IPS-20b (cell line): ENCODE data around the gene IFNA13.

Experiments
- H3K27ac ChIP-seq: one replicate; pipeline ENCODE4 v1.5.1; 2013; ENCODE audit warnings: low read length
- H3K27me3 ChIP-seq: 2 replicates; pipeline ENCODE4 v1.6.1; 2013; ENCODE audit warnings: mild to moderate bottlenecking, low read length, inconsistent platforms; ENCODE audit not compliant: insufficient read depth
- H3K36me3 ChIP-seq: 2 replicates; pipeline ENCODE4 v1.6.1; 2013; ENCODE audit warnings: low read depth, mild to moderate bottlenecking, inconsistent platforms, low read length, moderate library complexity; ENCODE audit not compliant: insufficient read depth
- H3K4me1 ChIP-seq: 2 replicates; pipeline ENCODE4 v1.6.1; 2013; ENCODE audit warnings: mild to moderate bottlenecking, control low read depth, inconsistent platforms, low read length, moderate library complexity; ENCODE audit not compliant: insufficient read depth
- H3K4me3 ChIP-seq: 2 replicates; pipeline ENCODE4 v1.5.1; 2013; ENCODE audit warnings: mild to moderate bottlenecking, low read length, inconsistent platforms
- H3K9ac ChIP-seq: 2 replicates; pipeline ENCODE4 v1.6.1; 2013; ENCODE audit warnings: low read depth, mild to moderate bottlenecking, inconsistent platforms, low read length, moderate library complexity
- H3K9me3 ChIP-seq: 2 replicates; pipeline ENCODE4 v1.6.1; 2013; ENCODE audit warnings: mild to moderate bottlenecking, low read depth, low read length, inconsistent platforms; ENCODE audit not compliant: insufficient read depth

Gene IFNA13

GRCh38 chr9:21367957-21368356 is at the start of gene IFNA13:
Gene IFNA13, minus strand, starts transcription at chr9:21368057. Its CDS starts 47 bp downstream, at chr9:21368010.
- no peak within 1 kb of the TSS for H3K9ac ChIP-seq
- H3K4me3 ChIP-seq: no peak within 1 kb of the TSS
- H3K27ac ChIP-seq: no peak within 1 kb of the TSS
- H3K36me3 ChIP-seq: no peaks in the 10 kb centered on the region
- no peaks in the 10 kb centered on the region for H3K27me3 ChIP-seq
- no peaks in the 10 kb centered on the region for H3K4me1 ChIP-seq
- H3K9me3 ChIP-seq: no peaks in the 10 kb centered on the region

DNA sequence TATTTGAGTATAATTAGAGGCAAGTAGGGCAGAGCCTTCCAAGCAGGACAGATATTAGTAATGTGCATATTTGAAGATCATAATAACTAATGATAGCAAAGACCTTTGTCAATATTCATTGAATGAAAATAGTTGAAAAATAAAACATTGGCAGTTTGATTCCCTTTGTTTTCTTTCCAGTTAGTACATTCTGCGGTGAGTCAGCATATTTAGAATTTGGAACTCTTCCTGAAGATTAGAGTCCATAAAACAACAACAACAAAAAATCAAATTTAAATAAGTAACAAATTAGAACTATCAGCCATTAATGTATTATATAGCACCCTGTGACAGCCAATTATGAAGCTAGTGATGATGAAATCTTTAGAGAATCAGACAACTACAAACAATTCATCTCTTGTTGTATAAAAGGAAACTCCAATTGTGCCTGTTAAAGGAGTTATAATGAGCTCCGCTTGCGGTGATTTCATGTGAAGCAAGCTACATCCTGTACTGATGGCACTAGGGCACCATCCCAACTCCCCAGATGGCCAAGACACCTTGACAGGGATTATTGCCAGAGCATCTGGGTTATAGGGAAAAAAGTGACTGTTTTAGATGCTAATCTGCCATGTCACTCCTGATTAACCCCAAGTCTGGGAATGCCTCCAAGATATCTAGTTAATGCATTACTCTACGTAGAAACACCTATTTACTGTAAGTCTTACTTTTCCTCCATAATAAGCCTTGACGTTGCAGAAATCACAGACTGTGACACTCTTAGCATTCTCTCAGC is 47.8 kb upstream of the IFNA13 start:
- Histone ChIP-seq H3K27ac (no peak overlapping the region), H3K4me1 (no peaks in the 10 kb centered on the region), H3K27me3 (no peaks in the 10 kb centered on the region), H3K36me3 (no peaks in the 10 kb centered on the region), H3K9me3 (no peaks in the 10 kb centered on the region), H3K4me3 (no peak overlapping the region), H3K9ac (no peak overlapping the region)

DNA sequence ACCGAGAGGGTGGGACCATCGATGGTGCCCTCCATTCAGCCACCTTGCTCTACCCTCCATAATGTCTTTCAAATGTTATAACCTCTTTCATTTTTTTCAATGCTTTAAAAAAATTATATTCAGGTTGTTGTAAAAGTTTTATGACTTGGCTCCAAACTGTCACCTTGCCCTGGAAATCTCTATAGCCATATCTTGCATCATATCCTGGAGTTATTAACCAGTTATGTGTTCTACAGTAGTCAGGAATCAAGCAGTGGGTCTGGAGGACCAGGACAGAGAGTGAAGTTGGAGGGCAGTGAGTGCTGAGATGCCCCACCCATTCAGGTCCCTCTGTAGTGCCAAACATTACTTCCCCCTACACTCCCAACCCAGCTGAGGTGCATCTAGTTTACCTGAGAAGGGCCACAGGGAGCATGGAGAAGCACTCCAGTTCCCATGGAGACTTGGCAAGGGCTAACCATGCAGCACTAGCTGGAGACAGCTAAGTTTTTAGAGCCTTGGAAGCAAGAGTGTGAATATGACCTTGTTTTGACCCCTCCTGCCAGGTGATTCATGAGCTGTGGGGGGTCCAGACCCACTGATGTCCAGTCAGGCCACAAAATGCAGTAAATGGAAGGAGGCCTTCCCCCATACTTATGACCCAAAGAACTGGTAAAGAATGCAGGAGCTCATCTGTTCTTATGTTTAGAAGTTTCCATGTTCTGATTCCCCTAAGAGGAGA is 46.5 kb upstream of the IFNA13 start:
- Histone ChIP-seq H3K9me3 (no peaks in the 10 kb centered on the region), H3K4me1 (no peaks in the 10 kb centered on the region), H3K9ac (no peak overlapping the region), H3K27ac (no peak overlapping the region), H3K27me3 (no peaks in the 10 kb centered on the region), H3K4me3 (no peak overlapping the region), H3K36me3 (no peaks in the 10 kb centered on the region)

- Histone ChIP-seq H3K4me3 (no peak overlapping the region), H3K27me3 (no peaks in the 10 kb centered on the region; the same call in 1 of the 2 replicates), H3K36me3 (no peaks in the 10 kb centered on the region), H3K9me3 (no peaks in the 10 kb centered on the region), H3K27ac (no peak overlapping the region), H3K4me1 (no peaks in the 10 kb centered on the region), H3K9ac (no peak overlapping the region)
Observed at GRCh38 chr9:21413624-21414023, 45.8 kb upstream of the IFNA13 start.

- no peaks in the 10 kb centered on the region for H3K9me3 ChIP-seq
- H3K4me3 ChIP-seq: no peak overlapping the region
- H3K27ac ChIP-seq: no peak overlapping the region
- H3K27me3 ChIP-seq: no peaks in the 10 kb centered on the region; the same call in 1 of the 2 replicates
- no peaks in the 10 kb centered on the region for H3K36me3 ChIP-seq
- no peak overlapping the region for H3K9ac ChIP-seq
- no peaks in the 10 kb centered on the region for H3K4me1 ChIP-seq
Observed at GRCh38 chr9:21413151-21413550, 45.3 kb upstream of the IFNA13 start.

- Histone ChIP-seq H3K4me1 (no peaks in the 10 kb centered on the region), H3K36me3 (no peaks in the 10 kb centered on the region), H3K9ac (no peak overlapping the region), H3K27ac (no peak overlapping the region), H3K9me3 (no peaks in the 10 kb centered on the region), H3K4me3 (no peak overlapping the region), H3K27me3 (no peaks in the 10 kb centered on the region; the same call in 1 of the 2 replicates)
Observed at GRCh38 chr9:21412107-21412506, 44.2 kb upstream of the IFNA13 start.

DNA sequence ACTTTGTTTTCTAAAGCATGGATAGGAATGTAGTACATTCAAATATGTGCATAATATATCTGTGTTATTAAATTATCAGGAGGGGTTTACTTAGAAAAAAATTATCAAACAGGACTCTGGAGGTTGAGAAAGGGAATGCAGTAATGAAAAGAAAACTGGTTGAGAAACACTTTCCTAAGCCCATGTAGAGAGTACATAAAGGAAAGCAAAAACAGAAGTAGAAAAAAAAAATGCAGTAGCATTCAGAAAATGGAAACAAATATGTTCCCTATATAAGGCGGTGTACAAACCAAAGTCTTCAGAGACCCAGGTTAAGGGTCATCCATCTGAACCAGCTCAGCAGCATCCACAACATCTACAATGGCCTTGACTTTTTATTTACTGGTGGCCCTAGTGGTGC is 41.0 kb upstream of the IFNA13 start, which contains the start of gene IFNA8:
Gene IFNA8, plus strand, starts transcription at position 301 of the 400 bp plus-strand sequence. Its CDS starts 60 bp downstream, at position 361.
- no peak within 1 kb of the TSS for H3K9ac ChIP-seq
- H3K36me3 ChIP-seq: no peaks in the 10 kb centered on the region
- H3K4me3 ChIP-seq: no peak within 1 kb of the TSS
- H3K9me3 ChIP-seq: no peaks in the 10 kb centered on the region
- H3K4me1 ChIP-seq: no peaks in the 10 kb centered on the region
- H3K27ac ChIP-seq: no peak within 1 kb of the TSS
- peaks cover 4% of the 10 kb centered on the region for H3K27me3 ChIP-seq

- H3K4me3 ChIP-seq: no peak overlapping the region
- no peaks in the 10 kb centered on the region for H3K36me3 ChIP-seq
- no peak overlapping the region for H3K27ac ChIP-seq
- peaks cover 32% of the 10 kb centered on the region for H3K27me3 ChIP-seq
- no peaks in the 10 kb centered on the region for H3K9me3 ChIP-seq
- H3K9ac ChIP-seq: no peak overlapping the region
- peaks cover 4% of the 10 kb centered on the region; the same call in 1 of the 2 replicates for H3K4me1 ChIP-seq
Observed at GRCh38 chr9:21404146-21404545, 36.3 kb upstream of the IFNA13 start.

DNA sequence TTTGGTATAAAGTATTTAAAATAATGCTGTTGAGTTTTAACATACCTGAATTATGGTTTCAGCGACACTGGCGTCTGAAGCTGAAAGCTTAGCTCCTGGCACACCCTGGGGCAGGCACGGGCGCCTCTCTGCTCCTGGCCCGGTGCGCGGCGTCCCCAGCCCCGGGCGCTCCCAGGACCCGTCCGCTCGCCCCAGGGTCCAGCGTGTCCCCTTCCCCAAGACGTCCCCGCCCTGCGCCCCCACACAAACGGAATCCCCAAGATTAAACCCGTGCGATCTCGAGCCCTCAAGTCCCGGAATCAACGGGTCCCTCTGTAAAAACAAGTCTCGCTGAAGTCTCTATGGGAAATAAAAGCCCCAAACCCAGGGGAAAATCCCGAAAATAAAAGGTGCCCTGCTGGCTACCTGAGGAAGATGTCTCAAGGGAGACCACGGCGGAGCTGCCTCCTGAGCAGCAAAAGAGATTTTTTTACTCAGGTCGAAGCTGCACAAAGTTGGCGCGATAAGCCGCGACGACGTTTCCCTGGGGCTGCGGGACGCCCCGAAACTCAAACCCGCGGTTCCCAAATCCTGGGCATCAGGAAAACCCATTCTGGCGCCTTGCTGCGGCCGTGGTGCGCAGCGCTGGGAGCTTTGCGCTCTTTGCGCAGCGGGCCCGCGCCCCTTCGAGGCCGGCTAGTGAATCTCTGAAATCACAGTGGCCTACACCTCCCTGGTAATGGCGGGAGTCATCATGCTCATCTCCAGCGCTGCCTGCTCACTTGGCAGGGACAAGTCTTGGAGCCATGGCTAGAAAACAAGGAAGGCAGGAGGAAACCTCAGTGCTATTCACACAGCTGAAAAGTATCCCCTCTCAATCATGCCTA is 34.8 kb upstream of the IFNA13 start:
- Histone ChIP-seq H3K9ac (peak overlapping the region; percentile 32; the same call in 1 of the 2 replicates), H3K36me3 (no peaks in the 10 kb centered on the region), H3K4me1 (peaks cover 4% of the 10 kb centered on the region; the same call in 1 of the 2 replicates), H3K9me3 (no peaks in the 10 kb centered on the region), H3K27ac (no peak overlapping the region), H3K27me3 (peaks cover 33% of the 10 kb centered on the region), H3K4me3 (peak overlapping the region; percentile 70)

DNA sequence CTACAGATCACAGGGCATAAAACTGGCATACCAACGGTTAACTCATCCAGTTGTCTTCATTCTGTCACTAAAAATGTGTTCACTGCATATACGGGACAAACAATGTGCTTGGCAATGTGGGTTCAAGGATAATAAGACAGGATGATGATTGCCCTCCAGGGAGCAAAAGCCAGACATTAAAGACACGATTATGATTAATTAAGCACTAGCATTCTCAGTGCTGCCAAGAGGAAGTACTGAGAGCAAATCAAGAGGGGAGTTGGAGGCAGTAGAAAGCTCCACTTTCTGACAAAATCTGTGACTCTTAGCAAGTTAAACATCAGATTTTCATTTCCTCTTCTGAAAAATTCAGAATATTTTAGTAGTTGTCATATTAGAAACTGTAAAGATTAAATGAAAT is 32.1 kb upstream of the IFNA13 start:
- Histone ChIP-seq H3K27ac (no peak overlapping the region), H3K27me3 (peaks cover 60% of the 10 kb centered on the region), H3K9ac (no peak overlapping the region), H3K4me1 (peaks cover 4% of the 10 kb centered on the region; the same call in 1 of the 2 replicates), H3K4me3 (no peak overlapping the region), H3K9me3 (no peaks in the 10 kb centered on the region), H3K36me3 (no peaks in the 10 kb centered on the region)

- H3K4me3 ChIP-seq: no peak overlapping the region
- no peaks in the 10 kb centered on the region for H3K36me3 ChIP-seq
- peaks cover 4% of the 10 kb centered on the region; the same call in 1 of the 2 replicates for H3K4me1 ChIP-seq
- peaks cover 59% of the 10 kb centered on the region for H3K27me3 ChIP-seq
- no peak overlapping the region for H3K27ac ChIP-seq
- no peak overlapping the region for H3K9ac ChIP-seq
- no peaks in the 10 kb centered on the region for H3K9me3 ChIP-seq
Observed at GRCh38 chr9:21398955-21399489, 31.2 kb upstream of the IFNA13 start.
